HG03571 (cell line): ENCODE measurements around the gene ADCY1.

Source experiments
- ATAC-seq: cut with Tn5 transposase; IDR thresholded peaks from one replicate; pipeline ENCODE4 v1.9.1; 2021; ENCODE audit not compliant: unreplicated experiment

Gene ADCY1

DNA sequence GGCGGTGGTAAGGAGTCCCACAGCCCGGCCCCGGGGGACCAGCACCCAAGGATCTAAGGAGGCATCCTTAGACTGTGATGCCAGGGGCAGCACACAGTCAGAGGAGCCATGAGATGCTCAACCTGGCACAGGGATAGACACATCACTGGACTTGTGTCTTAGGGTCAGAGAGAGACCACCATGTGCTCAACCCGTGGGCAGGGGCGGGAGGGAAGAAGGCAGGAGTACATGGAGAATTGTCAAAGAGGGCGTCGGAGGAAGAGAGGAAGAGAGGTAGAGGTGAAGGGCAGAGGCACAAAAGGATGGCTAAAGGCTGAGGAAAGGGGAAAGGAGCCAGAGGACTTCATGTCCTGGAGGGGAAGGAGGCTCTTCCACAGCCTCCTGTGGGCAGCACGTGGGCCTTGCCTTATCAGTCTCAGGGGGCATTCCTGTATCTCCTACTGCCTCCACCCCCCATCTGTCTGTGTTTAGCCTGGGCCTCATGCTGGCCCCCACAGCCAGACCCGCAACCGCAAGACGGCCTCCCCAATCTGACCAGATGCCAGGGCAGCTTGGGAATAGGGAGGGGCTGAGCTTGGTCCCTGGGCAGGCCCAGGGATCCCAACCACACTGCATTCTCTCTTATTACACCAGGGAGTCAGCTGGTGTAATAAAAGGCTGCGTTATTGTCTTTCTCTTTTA lies 2.2 kb downstream of the ADCY1 start:
- no peak for ATAC-seq

DNA sequence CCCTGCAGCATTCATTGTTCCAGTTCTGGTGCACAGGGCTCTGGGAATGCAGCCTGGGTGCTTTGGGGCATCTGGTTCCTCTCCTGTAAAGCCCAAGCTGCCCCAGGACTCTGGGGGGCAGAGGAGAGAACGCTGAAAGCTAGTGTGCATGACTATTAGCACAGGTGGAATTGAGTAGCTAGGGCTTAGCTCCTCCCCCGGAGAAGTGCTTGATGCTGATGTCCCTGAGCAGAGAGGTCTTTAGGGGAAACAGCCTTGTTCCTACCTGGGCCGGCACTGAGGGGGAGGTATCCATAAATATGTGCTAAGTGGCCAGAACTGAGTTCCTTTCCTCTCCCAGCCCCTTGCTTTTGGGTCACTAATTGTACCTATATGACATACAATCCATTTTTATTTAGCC lies 3.9 kb downstream of the ADCY1 start:
- ATAC-seq, result no peak

DNA sequence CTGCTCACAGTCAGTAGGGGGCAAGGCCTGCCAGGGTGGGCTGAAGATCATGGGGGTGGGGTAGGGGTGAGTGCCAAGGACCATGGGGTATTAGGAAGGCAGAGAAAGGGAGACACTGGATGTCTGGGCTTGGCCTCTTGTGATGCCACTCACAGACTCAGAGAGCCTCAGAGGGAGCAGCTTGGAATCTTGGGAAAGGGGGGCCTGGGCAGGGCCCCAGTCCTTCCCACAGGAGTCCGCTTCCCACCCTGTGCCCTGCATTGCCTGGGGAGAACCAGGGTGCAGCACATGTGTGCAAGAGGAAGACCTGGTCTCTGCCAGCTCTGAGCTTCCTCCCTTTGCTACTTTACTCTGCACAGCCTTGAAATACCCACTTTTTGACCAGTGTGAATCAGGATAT lies 4.3 kb downstream of the ADCY1 start:
- no peak for ATAC-seq

DNA sequence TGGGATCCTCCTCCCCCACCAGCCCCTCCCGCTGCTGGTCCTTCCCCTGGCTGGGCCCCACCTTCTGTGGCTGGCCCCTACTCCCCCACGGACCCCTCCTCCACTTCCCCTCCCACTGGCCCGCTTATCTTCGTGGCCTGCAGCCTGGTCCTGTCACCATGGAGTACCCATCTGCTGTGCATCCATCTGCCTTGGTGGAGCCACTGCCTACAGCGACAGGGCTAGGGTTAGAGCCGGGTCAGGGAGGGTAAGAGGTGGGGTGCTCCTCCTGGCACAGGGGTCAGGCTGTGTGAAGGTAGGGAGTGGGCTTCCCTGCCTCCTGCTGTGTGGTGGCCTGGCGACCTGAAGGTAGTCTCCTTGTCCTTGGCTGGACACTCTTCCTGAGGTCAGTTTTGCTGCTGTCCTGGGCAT lies 5.2 kb downstream of the ADCY1 start:
- ATAC-seq, result no peak

DNA sequence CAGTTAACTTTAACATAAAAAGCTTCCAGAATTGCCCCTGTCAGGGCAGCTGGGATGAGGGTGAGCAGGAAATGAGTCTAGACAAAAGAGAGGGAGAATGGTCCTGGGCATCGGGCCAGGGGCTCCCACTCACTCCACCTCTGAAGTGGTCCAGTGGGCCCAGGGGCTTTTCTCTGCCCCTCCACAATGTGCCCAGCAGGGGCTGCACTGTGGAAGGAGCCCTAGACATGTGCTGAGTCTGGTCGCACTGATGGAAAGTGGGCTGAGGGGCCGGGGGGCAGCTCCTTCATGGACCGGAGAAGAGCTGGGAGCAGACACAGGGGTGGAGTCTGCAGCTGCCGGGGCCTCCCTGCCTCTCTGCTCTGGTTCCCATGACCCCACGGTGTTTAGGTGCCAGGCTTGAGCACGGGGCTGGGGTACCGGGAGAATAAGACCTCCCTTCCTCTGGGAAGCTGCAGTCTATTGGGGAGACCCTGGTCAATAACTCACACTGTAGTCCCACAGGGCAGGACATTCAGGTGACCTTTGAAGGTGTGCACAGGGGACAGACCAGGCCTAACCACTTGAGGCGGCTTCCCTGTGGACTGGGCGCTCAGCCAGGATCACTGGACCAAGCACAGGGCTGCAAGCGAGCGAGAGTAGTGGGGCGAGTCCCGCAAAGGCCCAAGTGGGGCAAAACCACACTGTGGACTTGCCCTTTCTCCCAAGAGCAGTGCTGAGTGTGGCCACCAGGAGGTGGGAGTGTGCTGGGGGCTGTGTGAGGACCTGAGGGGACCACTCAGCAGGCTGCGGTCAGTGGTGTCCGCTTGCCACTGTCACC lies 6.1 kb downstream of the ADCY1 start:
- no peak for ATAC-seq

DNA sequence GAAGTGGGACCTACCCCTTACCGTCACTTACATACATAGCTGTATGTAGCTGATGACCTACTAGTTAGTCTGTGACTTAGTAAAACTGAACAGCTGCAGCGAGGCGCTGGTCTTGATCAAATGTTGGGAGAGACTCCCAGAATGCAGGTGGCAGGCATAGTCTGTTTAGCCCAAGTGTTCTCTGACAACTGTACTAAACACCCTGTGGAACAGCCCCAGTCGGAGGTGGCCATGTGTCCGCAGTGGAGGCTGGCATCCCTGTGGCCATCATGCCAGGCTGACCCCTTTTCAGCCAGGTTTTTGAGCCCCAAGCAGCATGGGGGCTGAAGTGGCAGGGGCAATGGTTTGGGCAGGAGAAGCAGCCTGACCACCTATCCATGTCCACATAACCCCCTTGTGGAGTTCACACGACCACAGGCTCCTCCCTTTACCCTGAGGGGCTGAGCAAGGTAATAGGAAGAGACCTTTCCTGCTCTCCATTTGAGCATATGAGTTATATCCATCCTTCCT lies 7.2 kb downstream of the ADCY1 start:
- ATAC-seq, result no peak

DNA sequence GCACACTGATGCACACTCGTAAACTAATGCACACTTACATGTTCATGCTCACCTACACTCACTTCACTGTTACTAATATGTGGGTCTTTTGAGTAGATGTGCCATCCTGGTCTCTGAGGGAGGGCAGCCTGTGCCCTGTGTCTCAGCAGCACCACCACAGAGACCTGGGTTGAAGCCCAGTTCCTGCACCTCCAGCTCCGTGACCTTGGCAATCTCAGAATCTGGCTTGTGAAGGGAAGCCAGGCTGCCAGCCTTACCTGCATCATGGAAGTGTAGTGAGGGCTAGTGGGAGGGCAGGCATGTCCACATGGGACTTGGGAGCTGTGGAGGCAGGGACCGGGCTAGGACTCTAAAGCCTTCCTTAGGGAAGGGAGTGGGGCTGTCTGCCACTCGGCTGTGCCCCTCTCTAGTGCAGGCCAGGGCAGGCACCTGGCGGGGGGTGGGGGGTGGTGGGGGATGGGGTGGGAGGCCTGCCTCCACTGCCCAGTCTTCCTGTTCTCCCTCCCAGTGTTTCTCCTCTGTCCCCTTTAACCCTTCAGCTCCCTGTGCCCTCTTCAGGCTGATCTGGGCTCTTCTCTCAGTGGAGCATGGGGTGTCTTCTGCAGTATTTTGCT lies 8.1 kb downstream of the ADCY1 start:
- no peak for ATAC-seq

DNA sequence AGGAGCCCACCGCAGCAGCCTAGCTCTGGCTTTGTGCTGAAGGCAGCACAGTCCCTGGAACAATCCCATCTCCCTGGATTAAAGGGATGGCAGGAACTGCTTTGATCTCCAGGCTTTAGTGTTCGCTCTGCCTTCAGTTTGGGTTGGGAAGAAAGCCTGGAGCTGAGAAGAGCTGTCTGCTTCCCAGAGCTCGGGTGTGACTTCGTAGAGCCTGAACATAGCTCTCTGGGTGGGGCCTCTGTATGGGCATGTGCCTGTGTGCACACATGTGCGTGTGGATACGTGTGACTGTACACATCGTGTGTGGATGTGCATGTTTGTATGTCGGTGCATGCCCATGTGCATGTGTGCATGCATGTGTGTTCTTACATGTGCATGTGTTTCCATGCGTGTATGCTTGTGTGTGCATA lies 8.7 kb downstream of the ADCY1 start:
- ATAC-seq, result no peak

DNA sequence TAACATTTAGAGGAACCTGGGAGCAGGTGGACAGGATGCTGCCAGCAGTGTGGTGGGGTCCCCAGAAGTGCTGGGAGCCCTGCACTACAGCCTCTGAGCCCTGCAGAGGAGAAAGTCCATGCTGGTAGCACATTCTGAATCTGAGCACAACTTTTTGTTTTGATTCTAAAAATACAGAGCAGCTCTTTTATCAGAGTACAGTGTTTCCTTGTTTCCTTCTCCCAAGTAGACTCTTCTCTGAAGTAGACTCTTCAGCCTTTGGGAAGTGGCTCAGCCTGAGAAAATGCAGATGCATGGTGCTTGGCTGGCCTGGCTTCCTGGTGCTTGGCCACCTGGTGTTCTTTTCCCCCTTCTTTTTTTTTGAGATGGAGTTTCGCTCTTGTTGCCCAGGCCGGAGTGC lies 9.1 kb downstream of the ADCY1 start:
- no peak for ATAC-seq

DNA sequence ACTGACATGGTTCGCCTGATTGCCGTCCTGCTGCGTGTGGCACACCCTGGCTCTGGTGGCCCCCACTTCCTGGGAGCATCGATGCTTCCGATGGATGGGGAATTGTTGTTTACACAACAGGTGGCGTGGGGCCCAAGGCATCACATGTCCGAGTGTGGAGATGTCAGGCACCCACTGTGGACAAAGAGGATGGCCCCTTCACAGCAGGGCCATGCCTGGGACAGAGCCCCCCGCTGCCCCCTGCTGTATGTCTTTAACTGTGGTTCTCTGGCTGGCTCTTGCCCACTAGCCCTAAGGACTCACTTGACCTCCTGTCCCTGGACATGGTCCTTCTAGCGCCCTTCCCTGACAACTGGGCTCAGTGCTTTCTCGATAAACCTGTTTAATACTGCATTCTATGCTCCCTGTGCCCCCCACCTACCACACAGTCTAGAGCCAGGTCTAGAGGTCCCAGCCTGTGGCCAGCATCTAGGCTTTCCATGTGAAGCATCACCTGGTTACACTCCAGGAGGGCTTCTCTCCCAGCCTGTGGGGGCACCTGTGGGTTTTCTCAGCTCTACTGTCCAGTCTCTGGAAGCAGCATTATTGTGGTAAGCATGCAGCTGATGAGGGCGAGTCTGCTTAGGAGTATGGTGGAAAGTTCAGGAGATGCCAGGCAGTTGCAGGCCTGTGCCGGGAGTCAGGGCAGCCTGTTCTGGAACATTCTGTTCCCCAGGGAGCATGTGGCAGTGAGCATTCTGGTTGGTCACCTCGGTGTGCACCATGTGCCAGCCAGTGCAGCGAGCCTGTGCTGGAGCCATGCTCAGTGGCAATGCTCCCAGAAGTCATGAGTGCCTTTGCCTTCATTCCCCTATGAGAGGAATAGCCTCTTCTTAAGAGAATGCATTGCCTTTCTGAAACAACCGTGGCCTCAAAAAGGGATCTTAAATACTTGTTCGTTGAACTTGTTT lies 10.4 kb downstream of the ADCY1 start:
- no peak for ATAC-seq

DNA sequence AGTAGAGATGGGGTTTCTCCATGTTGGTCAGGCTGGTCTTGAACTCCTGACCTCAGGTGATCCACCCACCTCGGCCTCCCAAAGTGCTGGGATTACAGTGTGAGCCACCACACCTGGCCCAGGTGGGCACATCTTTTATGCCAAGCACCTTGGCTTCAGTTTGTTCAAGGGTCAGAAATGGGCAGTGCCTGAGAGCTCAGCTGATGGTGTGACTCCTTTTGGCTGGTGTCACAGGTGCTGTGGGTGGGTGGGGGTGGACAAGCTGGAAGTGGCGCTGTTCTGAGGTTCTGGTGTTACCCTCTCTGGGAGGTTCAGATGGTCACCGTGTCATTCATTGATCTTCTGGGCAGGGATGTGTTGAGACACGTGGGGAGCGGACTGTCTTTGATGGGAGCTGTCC lies 11.5 kb downstream of the ADCY1 start:
- ATAC-seq, result no peak

DNA sequence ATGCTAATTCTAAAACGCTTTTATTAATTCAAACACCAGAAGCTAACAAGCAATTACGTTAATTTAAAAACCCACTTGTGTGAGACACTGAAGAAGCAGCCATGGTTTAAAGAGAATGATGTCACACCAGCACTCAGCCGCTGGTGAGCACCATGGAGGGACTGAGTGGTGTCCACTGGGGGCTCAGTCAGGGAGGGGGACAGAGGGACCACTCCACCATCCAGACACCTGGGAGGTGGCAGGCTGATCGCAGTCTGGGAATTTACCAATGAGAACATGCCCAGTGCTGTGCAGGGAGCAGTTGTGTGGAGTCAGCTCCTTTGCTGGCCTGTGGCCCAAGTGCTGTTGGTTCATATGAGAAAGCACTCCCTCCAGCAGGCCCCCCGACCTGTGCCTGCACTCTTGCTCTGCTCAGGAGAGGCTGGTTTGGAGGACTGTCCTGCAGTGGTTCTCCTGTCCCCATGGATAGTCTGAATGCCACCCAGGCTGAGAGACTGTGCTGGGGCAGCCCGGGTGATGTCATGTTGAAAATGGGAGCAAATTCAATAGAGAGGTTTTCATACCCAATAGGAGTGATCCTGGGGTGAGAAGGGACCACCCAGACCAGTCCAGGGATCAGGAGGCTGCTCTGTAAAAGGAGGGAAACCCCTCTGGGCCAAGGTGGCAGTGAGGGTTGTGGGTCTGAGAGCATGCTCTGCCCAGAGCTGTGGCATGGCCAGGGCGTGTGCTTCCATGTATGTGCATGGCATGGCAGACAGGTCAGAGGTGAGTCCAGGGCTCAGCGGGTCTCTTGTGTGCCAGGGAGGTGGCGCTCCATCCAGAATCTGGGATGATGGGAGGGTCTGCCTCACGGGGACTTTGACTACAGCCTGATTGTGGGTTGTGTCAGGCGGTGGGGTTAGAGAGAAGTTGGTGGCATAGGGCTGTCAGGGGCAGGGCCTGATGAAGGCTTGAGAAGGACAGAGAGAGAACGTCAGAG lies 12.7 kb downstream of the ADCY1 start:
- no peak for ATAC-seq

DNA sequence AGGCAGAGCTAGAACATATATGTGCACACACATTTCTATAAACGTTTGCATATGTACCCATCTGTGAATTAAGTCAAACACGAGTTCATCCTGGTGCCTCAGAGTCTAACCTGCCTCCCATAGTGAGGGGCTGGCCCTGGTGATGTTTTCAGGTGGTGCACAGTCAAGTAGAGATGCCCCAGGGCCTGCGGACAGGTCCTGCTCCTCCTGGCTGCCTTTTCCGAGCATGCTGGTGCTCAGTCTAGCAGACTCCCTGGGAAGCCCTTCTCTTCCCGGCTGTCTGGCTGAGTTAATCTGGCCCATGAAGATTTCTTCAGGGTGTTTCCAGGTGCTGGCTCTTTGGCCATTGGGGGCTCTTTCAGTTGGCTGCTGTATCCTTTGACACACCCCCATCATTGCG lies 14.3 kb downstream of the ADCY1 start:
- no peak for ATAC-seq

DNA sequence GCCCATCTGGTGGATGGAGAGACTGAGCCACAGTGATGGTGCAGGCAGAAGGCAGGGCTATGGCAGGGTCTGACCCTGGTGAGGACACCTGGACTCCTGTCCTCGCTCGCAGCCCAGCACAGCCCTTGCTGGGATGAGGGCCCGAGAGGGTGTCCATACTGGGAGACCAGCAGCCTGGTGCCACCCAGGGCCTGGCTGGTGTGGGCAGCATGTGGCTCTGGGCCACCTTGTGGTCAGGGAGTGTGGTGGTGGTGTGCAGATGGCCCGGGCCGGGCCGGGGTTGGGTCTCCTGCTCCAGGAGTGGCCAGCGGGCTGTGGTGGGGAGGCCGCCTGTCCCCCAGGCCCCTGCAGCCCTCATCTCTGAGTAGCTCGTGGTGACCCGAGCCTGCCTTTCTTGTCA lies 14.9 kb downstream of the ADCY1 start:
- ATAC-seq, result no peak

DNA sequence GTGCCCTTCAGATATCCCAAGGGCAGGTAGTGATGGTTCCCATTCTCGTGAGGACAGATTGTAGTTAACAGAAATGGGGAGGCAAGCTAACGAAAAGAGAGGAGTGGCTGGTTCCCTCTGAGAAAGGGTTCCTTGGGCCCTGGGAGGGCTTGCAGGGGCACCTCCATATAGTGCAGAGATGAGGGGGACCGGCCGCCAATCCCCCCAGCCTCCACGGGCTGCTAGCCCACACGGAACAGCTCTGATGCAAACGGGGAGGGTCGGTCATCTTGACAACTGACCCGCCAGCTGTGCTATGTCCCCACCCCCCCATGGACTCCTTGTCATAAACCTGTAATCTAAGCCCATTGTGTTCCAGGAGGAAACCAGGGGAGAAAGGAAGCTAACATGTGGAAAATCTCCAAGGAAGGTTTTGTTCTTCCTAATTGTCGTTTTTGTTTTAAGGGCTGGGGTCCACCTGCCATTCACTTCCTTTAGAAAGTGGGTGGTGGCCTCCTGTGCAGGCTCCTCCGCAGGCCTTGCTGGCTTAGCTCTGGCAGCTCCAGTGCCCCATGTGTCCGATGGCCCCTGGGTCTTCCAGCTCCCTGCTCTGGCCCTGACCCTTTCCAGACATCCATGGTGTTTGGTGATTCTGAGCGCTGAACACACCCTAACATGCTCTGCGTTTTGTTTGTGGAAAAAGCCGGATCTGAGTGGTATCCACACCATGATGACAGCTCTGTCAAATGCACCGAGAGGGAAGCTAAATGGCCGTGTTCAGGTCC lies 15.9 kb downstream of the ADCY1 start:
- no peak for ATAC-seq

DNA sequence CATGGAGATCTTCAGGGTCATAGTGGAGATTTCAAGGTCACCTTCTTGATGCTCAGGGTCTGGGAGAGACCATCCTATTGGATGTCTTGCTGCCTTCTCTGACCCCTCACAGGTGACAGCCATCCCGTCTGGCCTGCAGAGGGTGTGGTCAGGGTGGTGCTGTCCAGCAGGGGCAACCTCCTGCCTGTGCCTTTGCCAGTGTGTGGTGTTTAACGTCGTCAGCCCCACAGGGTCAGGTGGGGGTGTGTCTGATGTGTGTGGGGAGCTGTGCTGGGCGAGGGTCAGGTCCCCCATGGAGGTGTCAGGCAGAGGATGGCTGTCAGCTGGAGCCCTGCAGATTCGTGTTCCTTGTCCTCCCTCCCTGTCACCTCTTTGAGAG lies 16.5 kb downstream of the ADCY1 start:
- ATAC-seq, result no peak

DNA sequence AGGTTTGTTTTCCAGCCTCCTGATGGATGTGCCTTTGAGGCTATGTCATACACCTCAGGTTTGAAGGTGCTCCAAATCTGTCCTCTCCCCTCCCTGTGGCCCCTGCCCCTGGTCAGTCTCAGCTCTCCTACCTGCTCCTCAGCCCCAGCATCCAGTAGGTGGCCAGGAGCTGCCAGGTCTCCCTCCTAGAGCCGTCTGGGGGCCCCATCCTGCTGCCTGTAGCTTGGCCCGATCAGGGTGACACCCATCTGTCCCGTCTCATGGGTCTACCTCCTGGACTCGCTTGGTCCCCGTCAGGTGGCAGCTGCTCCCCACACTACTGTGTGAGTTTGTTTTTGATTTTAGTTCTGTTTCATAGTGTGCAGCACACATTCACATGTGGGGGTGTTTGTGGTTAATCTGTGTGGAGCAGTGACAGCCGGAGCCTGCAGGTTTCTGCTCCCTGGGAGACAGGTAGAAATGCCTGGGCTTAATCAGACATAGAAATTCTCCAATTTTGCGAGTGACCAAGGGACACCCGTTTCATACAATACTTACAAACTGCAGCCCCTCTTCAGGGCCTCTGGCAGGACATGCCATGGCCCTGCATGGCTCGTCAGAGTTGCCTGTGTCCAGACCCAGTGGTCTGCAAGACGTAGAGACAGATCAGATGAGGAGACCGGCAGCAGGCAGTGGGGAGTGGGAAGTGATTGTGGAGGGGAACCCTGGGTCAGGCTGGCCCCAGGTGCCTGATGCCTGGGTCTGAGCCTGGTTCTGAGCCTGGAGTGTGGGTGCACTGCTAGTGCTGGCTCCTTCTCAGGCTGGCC lies 17.1 kb downstream of the ADCY1 start:
- no peak for ATAC-seq
